ENCODE measurements around the gene PTAR1.

- no peak for TF ChIP-seq CTCF (IDR thresholded peaks at IDR 0.05)
- TF ChIP-seq ZFX (IDR thresholded peaks at IDR 0.05; ENCODE audit: borderline replicate concordance): no peak
These were observed 41.6 kb downstream of the PTAR1 start for GRCh38 chr9:69718218-69718617.
